Brain microvascular endothelial cell (primary cell): Measurements from ENCODE around the gene COL13A1.

ENCODE experiments used
- DNase-seq: peaks from one replicate; pipeline ENCODE4 v3.0.0-alpha.2; 2020
- H3K27ac ChIP-seq: fragments of 250-450 bp; sonication (Bioruptor Pico); 2 replicates; pipeline ENCODE4 v1.5.1; 2020; ENCODE audit warnings: mild to moderate bottlenecking, moderate library complexity
- H3K27me3 ChIP-seq: fragments of 250-450 bp; sonication (Bioruptor Pico); replicated peaks from 2 replicates; pipeline ENCODE4 v1.5.1; 2020; ENCODE audit warnings: mild to moderate bottlenecking
- H3K36me3 ChIP-seq: fragments of 250-450 bp; sonication (Bioruptor Pico); replicated peaks from 2 replicates; pipeline ENCODE4 v1.5.1; 2020; ENCODE audit warnings: mild to moderate bottlenecking
- H3K4me3 ChIP-seq: 2 replicates; pipeline ENCODE4 v1.5.1; 2011; ENCODE audit warnings: low read depth, mild to moderate bottlenecking, control low read depth, low read length, moderate library complexity
- in situ Hi-C: cut with HindIII; loops from 2 replicates; pipeline ENCODE4 v1.10.0; 2017; ENCODE audit warnings: low sequenced_read_pairs, low pct_ligation_motif_present
- TF ChIP-seq, protein P1 (sequence below): IDR thresholded peaks from 2 replicates; pipeline ENCODE4 v1.5.1; 2011; ENCODE audit warnings: low read depth, mild to moderate bottlenecking, moderate library complexity, low read length, control low read depth, inconsistent platforms; ENCODE audit errors: missing control alignments

The COL13A1 gene

DNA sequence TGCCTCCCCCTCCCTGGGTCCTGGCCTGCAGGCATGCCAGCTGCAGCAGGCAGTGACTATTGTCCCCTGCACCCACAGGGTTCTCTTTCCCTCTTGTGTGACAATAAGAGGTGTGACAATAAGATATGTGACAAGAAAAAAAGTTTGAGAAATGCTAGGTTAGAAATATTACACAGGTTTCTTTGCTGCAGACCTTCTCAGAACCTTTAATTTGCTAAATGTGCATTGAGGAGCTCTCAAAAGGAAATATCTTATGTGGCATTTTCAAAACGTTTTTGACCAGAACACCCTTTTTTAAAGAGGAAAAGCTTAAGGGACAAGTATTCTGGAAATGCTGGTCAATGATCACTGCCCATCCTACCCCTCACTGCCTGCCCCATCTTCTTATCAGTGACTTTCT lies 117.5 kb downstream of the COL13A1 start:
- in situ Hi-C loops, result loop anchor here (10.0 to 25.0 kb wide), 2 partner anchors 114 to 257 kb away; partner anchors contain the start of gene COL13A1
- no peak overlapping the region for H3K4me3 ChIP-seq
- no peak for DNase-seq
- H3K27me3 ChIP-seq, result no peaks in the 10 kb centered on the region
- TF ChIP-seq, protein P1, sequence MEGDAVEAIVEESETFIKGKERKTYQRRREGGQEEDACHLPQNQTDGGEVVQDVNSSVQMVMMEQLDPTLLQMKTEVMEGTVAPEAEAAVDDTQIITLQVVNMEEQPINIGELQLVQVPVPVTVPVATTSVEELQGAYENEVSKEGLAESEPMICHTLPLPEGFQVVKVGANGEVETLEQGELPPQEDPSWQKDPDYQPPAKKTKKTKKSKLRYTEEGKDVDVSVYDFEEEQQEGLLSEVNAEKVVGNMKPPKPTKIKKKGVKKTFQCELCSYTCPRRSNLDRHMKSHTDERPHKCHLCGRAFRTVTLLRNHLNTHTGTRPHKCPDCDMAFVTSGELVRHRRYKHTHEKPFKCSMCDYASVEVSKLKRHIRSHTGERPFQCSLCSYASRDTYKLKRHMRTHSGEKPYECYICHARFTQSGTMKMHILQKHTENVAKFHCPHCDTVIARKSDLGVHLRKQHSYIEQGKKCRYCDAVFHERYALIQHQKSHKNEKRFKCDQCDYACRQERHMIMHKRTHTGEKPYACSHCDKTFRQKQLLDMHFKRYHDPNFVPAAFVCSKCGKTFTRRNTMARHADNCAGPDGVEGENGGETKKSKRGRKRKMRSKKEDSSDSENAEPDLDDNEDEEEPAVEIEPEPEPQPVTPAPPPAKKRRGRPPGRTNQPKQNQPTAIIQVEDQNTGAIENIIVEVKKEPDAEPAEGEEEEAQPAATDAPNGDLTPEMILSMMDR, result no peak
- H3K27ac ChIP-seq, result no peak overlapping the region
- H3K36me3 ChIP-seq, result peaks cover 7% of the 10 kb centered on the region

- in situ Hi-C loops, result no loop called here
- Histone ChIP-seq H3K36me3 (peaks cover 4% of the 10 kb centered on the region), H3K27ac (no peak overlapping the region), H3K27me3 (no peaks in the 10 kb centered on the region), H3K4me3 (no peak overlapping the region)
- TF ChIP-seq, protein P1, result no peak
- DNase-seq, result no peak
Observed at GRCh38 chr10:69925111-69925510, 123.4 kb downstream of the COL13A1 start.

DNA sequence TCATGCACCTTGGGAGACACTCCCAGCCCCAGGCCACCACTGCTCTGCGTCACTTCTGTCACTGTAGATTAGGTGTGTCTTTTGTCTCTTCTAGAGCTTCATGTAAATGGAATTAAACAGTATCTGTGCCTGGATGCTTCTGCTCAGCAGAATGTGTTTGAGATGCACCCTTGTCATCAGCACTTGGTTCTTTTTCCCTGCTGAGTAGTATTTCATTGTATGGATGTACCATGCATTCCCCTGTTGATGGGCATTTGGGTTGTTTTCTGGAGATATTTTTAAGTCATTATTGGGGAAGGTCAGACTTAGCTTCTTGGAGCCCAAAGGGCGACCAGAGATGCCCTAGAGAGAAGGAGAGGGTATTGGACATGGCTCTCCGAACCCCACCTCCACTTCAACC lies 126.6 kb downstream of the COL13A1 start:
- no peak overlapping the region for H3K27ac ChIP-seq
- TF ChIP-seq, protein P1, result no peak
- H3K36me3 ChIP-seq, result peaks cover 13% of the 10 kb centered on the region
- no peaks in the 10 kb centered on the region for H3K27me3 ChIP-seq
- in situ Hi-C loops, result no loop called here
- H3K4me3 ChIP-seq, result no peak overlapping the region
- no peak for DNase-seq

- no peak for DNase-seq
- TF ChIP-seq, protein P1, result no peak
- Histone ChIP-seq H3K4me3 (no peak overlapping the region), H3K27me3 (no peaks in the 10 kb centered on the region), H3K36me3 (peaks cover 15% of the 10 kb centered on the region), H3K27ac (no peak overlapping the region)
- in situ Hi-C loops, result no loop called here
Observed at GRCh38 chr10:69929575-69929974, 127.9 kb downstream of the COL13A1 start.

- no peak overlapping the region for H3K27ac ChIP-seq
- H3K27me3 ChIP-seq, result no peaks in the 10 kb centered on the region
- TF ChIP-seq, protein P1, result peak; percentile 38
- H3K36me3 ChIP-seq, result peaks cover 15% of the 10 kb centered on the region
- no peak for DNase-seq
- in situ Hi-C loops, result no loop called here
- H3K4me3 ChIP-seq, result no peak overlapping the region
Observed at GRCh38 chr10:69934768-69935167, 133.1 kb downstream of the COL13A1 start.

DNA sequence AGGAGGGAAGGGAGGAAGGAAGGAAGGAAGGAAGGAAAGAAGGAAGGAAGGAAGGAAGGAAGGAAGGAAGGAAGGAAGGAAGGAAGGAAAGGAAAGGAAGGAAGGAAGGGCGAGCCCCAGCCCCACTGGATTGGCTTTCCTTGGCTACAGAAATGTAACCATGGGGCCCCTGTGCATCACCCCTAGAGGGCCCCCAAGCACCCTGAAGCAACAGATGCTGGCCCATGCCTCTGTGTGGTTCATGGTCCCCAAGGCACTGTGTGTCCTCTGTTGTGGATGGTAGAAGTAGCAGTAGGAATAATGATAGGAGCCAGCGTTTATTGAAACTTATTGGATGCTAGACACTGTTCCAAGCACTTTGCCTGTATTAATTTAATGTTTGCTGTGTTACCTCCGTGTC lies 134.4 kb downstream of the COL13A1 start:
- DNase-seq, result no peak
- no peak overlapping the region for H3K4me3 ChIP-seq
- in situ Hi-C loops, result no loop called here
- H3K27ac ChIP-seq, result no peak overlapping the region
- no peaks in the 10 kb centered on the region for H3K27me3 ChIP-seq
- TF ChIP-seq, protein P1, result peak; percentile 60
- H3K36me3 ChIP-seq, result peaks cover 13% of the 10 kb centered on the region
